HG03175 (cell line): ENCODE data around the gene GORAB.
A peak's percentile ranks its signal among the peaks of the same experiment; 100 is the strongest.

Experiments
- ATAC-seq: cut with Tn5 transposase; IDR thresholded peaks from one replicate; pipeline ENCODE4 v1.9.1; 2021; ENCODE audit warnings: mild to moderate bottlenecking, moderate library complexity; ENCODE audit not compliant: unreplicated experiment

GORAB gene

GRCh38 chr1:170531758-170532657 is at the start of gene GORAB:
TSS of gene GORAB (plus strand) at chr1:170532166. CDS start at chr1:170532224, 58 bp downstream.
- ATAC-seq = peak; percentile 99

DNA sequence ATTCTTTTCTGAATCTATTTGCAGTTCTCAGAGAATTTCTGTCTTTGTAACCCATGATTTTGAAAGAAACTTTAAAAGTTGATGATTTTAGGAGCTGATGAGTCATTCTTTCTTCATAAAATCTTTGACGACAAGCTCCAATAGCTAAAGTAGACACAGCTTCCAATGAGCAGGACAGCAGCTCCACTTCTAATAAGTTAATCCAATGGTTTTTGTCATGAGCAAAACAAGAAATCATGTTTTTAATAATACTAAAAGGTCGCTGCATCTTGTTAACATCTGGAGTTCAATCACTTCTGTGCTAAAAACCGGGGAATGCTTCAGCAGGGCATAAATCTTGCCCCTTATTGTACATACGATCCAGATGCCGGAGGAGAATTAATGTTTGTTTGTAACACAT is 48.9 kb upstream of the GORAB start:
- no peak for ATAC-seq

- ATAC-seq = no peak
Observed at GRCh38 chr1:170487503-170487902, 44.5 kb upstream of the GORAB start.

GRCh38 chr1:170491291-170491690 is 40.7 kb upstream of the GORAB start:
- no peak for ATAC-seq

DNA sequence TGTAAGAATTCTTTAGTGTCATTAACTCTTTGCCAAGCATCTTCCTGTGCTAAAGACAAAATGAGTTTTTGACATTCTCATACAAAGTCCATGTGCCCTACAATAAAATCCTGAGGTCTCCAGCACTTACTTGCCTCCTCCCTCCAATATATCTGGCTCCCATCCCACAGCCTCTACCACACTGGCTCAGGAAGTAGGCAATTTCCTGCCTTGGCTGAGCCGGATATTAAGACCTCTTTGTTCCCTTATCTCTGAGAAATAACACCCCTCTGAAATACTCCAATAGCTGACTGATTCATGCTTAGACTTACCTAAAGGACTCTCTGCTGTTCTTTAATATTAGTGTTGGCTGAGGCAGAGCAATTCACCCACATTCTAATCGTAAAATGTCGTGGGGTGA is 37.6 kb upstream of the GORAB start:
- no peak for ATAC-seq

DNA sequence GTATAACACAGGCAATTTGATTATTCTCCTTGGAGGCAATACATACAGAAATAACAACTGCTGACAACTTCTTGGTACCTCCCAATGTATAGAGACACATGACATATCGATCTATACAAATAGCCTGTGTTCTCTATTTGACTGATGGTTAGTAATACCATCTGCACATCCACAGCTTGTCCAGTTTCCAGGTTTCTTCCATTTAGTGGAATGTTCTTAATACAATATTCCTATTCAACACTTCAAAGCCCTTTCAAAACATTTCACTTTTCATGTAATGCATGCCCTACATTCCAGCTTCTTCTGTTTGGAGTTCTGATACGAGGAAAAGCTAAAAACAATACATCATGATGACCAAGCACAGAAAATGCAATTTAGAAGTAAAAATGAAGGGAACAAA is 37.0 kb upstream of the GORAB start:
- ATAC-seq = no peak

DNA sequence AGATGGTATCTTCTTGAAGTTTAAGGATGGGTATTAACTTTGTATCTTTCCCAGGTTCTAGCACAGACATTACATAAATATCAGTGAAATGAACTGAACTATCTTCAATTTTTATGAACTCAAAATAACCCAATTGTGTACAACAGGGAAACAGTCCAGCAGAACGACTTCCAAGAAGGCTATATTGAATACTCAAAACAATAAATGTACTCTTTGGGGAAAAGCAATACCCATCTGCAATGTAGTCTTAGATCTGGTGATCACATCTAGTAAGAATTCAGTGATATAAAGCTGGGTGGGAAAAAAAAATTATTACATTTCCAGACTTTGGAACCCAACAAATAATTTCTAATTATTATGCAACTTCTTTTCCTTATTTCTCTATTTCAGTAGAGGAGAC is 33.1 kb upstream of the GORAB start:
- no peak for ATAC-seq

DNA sequence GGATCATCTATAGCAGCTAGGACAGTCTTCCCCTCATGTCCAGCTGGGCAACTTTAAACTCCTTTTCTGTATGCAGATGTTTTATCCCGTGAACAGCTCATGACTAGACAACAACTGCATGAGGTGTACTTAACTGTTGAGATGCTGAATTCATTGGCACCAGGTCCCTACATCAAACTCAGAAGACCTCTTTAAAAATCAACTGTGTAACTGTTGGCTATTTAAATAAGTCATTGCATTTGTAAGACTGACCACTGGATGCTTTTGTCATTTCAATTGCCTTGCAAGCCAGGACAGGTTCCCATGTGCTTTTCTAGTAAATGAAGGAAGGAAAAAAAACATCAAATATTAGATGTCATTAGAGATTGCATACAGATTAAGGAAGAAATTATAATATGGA is 28.3 kb upstream of the GORAB start:
- ATAC-seq = no peak

- ATAC-seq = no peak
Observed at GRCh38 chr1:170510163-170510562, 21.8 kb upstream of the GORAB start.

DNA sequence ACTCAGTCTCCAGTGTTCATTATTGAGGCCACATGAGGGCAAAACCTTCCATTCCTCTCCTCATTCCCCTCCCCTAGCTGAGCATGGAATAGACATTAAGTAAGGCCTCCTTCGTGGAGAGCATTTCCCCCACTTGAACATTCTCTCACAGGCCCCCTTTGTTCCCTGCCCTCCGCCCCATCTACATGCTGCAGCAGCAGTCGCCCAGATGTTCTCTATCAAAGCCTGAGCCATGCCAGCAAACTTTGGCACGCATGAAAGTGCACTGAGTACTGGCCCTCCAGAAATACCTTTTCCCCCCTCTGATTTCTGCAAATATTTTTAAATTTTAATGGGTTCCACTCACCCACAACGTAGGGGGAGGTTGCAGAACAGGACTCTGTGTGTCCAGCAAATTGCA is 20.9 kb upstream of the GORAB start:
- ATAC-seq = no peak

DNA sequence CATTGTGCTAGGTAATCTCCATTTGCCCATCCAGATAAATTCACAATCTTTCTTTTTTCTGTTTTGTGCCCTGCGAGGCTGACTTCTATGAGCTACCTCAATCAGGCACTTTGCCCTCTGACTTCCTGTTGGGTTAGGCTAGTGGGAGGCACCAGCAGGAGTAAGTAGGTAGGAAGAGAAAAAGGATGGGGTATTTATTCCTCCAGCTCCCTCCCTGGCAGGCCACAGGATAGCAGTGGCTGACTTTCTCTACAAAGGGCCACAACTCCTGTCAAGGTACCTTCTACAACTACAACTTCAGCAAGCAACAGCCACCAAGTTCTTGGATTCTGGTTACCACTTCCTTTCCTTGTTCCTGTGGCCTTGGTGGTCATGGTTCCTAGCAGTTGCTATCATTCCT is 18.8 kb upstream of the GORAB start:
- ATAC-seq = no peak

DNA sequence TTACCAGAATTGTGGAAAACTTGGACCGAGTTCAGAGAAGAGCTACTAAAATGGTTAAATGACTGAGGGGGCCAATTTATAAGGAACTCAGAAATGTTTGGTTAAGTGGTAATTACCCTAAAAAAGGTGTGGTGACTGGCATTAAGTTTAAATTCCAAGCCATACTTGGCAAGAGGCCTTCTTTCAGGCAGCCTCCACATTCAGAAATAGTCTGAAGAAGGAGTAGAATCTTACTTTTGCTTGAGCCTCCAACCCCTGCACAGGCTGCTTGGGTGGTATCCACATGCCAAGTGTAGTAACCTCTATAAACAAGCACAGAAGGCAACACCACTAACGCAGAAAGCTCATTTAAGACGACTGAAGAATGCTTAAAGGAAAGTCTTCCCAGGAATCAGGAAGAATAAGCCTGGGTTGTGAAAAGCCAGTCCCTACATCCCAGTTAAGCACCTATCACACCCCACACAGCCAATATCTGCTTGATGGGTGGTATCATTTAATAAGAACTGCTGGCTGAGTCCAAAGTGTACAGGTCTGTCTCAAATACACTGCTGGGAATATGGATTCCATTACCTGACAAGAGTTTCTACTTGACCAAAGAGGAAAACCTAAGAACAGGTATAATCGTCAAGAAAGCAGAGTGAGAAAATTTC is 13.7 kb upstream of the GORAB start:
- ATAC-seq = no peak

GRCh38 chr1:170518965-170519364 is 13.0 kb upstream of the GORAB start:
- ATAC-seq = no peak

GRCh38 chr1:170520601-170521000 is 11.4 kb upstream of the GORAB start:
- ATAC-seq = no peak

DNA sequence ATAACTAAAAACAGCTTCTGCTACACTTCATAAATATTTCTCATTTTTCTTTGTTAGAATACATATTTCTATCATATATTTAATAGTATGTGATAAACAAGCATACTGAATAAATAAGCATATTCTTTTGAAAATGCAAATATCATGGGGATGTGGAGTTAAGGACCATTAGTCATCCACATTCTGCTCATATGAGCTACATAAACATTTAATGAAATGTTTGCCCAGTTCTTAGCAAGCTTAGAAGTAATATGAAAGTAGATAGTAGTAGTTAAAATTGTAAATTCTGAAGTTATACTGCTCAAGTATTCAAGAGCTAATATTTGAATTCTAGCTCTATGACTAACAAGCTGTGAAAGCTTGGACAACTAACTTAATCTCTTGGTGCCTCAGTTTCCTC is 10.1 kb upstream of the GORAB start:
- ATAC-seq = no peak

- ATAC-seq = peak; percentile 13
Observed at GRCh38 chr1:170530972-170531757, 801 bp upstream of the GORAB start.

DNA sequence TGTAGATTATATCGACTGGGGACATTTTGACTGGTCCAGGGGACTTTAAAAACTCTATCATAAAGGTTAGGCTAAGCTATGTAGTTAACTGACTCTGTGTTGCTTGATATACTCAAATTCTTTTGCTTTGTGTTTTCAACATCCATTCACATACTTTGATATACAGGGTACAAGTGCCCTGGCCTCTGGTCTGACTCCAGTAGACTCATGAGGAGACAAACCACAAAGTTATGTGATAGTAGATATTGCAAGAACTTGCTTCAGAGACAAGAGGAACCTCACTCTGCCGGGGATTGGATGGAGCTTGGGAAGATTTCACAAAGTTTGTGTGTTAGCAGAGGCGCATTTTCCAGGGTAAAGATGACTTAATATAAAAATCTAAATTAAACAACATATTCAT is 1.3 kb downstream of the GORAB start:
- no peak for ATAC-seq

DNA sequence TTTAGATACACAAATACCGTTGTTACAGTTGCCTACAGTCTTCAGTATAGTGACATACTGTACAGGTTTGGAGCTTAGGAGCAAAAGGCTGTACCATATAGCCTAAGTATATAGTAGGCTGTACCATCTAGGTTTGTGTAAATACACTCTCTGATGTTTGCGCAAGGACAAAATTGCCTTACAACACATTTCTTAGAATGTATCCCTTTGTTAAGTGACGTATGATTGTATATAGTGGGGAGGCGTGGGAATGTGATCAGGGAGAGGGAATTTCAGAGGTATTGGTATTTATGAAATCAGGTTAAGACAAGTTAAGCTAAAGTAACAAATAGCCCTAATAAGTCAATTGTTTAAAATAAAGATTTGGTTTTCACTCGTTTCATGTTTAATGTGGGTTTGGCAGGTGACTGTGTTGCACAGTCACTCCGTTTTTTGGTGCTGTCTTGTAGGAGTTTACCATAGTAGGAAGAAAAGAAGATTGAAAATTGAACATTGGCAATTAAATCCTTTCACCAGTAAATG is 2.7 kb downstream of the GORAB start:
- no peak for ATAC-seq

GRCh38 chr1:170535418-170535817 is 3.5 kb downstream of the GORAB start:
- ATAC-seq = no peak

DNA sequence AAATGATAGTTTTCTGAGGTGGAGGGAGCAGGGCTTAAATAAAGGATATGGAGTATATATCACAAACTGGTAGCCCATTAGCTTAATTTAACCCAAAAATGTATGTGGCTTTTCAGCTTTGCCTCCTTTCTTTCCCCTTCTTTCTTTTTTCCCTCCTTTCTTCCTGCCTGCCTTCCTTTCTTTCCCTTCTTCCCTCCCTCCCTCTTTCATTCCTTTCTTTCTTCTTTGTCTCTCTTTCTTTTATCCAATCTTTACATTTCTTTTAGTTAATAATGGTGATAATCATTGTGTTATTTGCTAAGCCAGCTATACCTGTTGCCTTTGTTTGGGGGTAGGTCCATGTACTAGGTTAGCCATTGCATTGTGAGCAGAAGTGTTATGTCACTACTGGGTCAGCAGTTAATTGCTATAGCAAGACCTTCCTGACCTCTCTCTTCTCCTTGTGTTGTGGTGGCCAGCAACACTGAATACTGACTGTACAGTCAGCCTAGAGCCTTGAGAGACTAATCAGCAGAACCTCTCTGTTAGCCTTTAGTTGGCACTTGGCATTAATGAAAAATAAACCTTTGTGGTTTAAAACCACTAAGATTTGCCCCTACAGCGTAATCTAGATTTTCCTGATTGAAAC is 5.1 kb downstream of the GORAB start:
- ATAC-seq = no peak
